Ovary (tissue), 3 donors: Measurements from ENCODE around the gene REPS2.

ENCODE experiments used
- CTCF ChIP-seq, 3 donors: fragments of 450-650 bp in 2 of 3; fragments of 200-600 bp in 1 of 3; IDR thresholded peaks; one replicate each; pipeline versions ENCODE4 v1.5.1 to v1.8.0; 2016 to 2022; ENCODE audit warnings: antibody characterized with exemption in 3 of 3, mild to moderate bottlenecking in 1 of 3
- EP300 ChIP-seq: sonication (generic); formaldehyde crosslinking; IDR thresholded peaks from one replicate; pipeline ENCODE4 v1.6.1; 2017; ENCODE audit warnings: antibody characterized with exemption
- POLR2A ChIP-seq: fragments of 450-650 bp; IDR thresholded peaks from one replicate; pipeline ENCODE4 v1.6.1; 2017; ENCODE audit warnings: antibody characterized with exemption, mild to moderate bottlenecking, moderate library complexity
- donor health status: DM: no; HTN: no; CAD: no.

DNA sequence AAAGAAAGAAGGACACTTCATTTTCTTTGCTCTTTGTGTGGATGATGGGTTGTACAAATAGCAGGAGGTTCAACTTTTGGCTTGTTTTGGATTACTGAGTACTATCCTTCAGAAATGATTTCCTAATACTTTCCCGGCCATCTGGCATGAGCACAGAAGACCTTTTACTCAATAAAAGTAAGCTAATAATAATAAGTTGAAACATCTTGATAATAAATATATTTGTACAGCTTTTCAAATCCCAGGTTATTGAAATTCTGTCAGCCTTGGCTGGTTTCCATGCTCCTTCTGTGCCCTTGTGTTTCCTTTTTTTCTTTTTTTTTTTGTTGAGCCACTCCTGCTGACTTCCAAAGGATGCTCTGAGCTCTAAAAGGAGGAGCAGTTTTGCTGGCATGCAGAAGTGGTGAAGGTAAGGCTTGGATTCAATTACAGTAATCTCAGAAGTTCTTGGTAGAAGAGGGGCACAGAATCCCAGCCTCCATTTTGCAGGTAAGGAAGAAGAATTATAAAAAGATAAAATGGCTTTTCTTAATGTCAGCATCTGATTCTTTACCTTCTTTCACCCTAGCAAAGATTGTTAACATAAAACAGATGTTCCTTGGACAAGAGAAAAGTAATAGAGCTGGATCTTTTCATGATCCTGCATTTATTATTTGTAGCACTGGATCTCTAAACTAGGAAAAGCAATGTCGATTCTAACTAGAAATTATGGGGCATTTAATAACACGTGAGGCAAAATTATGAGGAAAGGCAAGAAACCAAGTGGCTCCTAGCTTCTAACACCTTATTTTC is 31.9 kb downstream of the REPS2 start:
- no peak for TF ChIP-seq CTCF (IDR thresholded peaks at IDR 0.05)
- no peak for TF ChIP-seq POLR2A
- TF ChIP-seq EP300: no peak
